GM08714 (cell line): Measurements from ENCODE around the gene CRLF1.

Experiments used
- H3K4me3 ChIP-seq: fragments of 200-500 bp; sonication (Bioruptor generic); 2 replicates; pipeline ENCODE4 v1.5.1; 2014; ENCODE audit warnings: mild to moderate bottlenecking, low read length, inconsistent platforms
- ZNF274 ChIP-seq: IDR thresholded peaks from 2 replicates; pipeline ENCODE4 v1.6.1; 2012; ENCODE audit warnings: mild to moderate bottlenecking, low read depth, low read length

Gene CRLF1

DNA sequence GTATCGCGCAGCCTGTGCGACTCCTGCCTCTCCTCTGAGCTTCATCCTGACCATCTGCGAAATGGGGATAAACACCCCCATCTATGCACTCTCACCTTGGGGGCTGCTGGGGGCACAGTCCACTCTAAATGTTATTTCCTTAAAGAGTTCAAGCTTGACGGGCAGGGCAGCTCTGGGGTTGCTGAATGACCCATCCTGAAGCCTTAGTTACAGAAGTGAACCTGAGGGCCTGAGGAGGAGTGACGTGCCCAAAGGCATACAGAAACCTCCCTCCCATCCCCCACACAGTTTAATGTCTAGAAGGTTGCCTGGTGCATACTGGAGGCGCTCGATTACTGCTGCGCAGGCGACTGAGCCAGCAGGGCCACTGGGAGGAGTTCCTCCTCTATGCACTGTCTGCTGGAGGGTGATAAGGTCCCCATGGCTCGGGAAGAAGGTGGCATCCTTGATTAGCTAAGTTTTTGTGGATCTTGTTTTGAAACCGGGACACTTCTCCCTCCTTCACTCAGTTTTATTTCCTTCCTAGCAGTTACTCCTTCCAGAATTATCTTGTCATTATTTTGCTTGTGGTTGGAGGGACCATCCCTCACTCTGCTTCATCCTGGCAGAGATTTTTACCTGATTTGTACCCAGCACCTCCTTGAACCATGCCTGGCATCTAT, 62.7 kb downstream of the CRLF1 start:
- peak overlapping the region; percentile 66; the same call in 1 of the 2 replicates for H3K4me3 ChIP-seq
- no peak for TF ChIP-seq ZNF274
